Measurements from ENCODE around the gene TOE1.

Gene TOE1

DNA sequence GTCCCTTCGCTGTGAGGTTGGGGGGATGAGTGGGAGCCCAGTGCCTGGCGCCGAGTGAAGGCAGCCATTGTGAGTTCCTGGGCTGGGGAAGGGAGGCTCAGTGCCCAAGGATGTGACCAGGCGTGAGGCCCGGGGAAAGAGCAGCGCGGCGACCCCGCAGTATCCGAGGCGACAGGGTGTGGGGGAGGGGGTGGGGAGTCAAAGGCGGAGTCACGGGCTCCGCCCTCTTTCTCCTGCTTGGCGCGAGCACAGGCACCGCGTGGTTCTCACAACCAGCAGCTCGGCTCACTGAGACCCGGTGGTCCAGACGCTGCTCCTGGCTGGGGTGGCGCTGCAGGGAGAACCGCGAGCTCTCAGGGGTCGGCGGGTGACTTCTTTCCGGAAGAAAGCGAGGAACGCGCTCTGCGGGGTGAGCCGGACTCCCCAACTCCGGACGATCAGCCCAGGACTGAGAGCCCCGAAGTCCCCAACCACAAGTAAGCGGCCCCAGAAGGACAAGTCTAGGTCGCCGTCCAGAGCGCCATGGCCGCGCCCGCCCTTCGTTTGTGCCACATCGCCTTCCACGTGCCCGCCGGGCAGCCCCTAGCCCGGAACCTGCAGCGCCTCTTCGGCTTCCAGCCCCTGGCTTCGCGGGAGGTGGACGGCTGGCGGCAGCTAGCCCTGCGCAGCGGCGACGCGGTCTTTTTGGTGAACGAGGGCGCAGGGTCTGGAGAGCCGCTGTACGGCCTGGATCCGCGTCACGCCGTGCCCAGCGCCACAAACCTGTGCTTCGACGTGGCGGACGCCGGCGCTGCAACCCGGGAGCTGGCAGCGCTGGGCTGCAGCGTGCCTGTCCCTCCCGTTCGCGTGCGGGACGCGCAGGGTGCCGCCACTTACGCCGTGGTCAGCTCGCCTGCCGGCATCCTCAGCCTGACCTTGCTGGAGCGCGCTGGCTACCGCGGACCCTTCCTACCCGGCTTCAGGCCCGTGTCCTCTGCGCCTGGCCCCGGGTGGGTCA, 13.0 kb upstream of the TOE1 start, which contains the start of gene HPDL:
Gene HPDL (plus strand): TSS at position 269 of the 997 bp plus-strand sequence. CDS start 254 bp downstream, at position 523.
- DNase-seq, result peak; percentile 59

DNA sequence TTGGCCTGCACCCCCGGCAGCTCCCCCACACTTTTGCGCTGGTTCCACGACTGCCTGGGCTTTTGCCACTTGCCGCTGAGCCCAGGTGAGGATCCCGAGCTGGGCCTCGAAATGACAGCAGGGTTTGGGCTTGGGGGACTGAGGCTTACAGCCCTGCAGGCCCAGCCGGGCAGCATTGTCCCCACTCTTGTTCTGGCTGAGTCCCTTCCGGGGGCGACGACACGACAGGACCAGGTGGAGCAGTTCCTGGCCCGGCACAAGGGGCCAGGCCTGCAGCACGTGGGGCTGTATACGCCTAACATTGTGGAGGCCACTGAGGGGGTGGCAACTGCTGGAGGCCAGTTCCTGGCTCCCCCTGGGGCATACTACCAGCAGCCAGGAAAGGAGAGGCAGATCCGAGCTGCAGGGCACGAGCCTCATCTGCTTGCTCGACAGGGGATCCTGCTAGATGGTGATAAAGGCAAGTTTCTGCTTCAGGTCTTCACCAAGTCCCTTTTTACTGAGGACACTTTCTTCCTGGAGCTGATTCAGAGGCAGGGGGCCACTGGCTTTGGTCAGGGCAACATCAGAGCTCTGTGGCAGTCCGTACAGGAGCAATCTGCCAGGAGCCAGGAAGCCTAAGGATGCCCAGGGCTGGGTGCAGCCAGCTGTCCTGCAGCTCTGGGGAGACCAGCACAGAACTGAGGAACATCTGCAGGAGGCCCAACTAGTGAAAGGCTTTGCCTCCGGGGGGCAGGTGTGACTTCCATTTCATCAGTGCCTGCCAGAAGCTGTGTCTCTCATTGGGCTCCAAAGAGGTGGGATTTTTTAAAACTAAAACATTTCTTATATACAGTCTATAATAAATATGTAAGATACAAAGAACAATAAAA, 12.1 kb upstream of the TOE1 start:
- DNase-seq, result no peak

DNA sequence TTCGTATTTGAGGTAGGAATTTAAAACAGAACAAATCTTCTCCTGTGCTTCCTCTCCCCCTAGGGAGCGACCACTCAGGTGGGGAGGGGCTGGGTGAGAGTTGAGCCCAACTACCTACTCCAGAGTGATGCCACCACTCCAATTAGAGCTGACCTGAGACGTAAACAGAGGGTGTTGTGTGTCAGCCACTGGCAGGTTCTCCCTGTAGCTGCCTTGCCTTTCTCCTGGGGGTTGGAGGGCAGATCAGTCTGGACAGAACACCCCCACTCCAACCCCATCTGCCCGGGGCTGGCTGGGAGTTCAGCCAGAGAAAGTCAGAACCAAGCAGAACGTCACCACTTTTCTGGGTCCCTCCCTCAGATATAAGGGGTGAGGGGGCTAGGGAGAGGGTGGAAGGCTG, 11.3 kb upstream of the TOE1 start:
- DNase-seq, result no peak

DNA sequence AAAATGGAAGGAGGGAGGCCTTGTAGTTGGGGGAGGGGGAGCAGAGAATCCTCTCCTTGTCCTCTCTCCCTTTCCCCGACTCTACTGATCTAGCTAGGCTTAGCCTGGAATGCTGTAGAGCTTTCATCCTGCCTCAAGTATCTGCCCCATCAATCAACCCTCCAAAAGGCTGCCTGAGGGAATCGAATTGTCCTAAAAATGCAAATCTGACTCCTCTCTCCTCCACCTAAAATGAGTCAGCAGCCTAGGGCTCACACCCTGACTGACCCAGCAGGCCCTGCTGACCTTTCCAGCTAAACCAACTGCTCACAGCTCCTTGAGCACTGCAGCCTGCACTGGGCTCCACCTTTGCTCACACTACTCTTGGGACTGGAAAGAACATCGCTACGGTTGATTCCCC, 10.5 kb upstream of the TOE1 start:
- no peak for DNase-seq

DNA sequence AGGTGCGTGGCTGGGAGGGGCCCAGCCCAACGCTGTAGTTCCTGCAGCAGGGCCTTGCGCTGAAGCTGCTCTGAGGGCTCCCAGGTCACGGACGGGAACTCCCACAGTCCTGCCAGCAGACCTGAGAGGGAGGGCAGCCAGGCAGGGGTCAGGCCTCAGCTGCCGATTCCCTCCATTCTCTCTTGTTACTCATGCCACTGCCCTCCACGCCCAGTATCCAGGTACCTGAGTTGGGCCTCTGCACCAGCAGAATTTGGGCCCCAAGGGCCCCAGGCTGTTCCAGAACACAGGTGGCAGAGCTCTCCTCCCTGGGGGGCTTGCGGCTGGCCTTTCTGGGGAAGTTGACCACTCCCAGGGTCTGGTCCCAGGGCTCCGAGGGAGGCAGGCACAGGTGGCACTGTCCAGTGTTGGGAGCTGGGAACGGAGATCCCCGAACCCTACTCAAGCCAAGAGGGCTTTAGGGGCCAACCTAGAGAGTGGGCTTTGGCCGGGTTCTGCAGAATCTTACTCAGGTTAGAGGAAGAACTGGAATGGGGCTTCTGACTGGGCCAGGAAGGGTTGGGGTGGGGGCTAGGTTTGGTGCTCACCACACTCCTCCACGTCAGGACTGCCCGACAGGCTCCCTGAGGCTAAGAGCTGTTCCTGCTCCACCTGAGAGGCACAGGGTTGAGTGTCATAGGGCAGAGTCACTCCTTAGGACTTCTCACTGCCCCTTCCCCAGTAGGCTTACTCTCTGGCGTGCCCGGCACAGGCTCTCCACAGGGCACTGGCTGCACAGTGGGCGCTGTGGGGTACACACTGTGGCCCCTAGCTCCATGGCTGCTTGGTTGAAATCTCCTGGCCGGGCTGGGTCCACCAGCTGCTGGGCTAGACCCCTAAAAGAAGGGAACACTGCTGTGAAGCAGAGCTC, 8.3 kb upstream of the TOE1 start:
- DNase-seq, result no peak

DNA sequence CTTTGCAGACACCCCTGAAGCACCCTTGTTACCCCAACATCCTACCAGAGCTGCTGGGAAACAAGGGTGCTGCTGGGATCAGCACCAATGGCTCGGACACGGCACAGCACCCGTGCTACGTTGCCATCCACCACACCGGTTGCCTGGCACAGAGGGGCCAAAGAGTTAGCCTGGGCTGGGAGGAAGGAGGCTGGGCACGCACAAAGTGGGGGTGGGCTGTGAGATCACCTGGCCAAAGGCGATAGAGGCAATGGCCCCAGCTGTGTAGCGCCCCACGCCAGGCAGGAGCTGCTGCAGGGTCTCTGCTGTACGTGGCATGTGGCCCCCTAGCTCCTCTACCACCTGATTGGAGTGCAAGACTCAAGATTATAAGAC, 7.6 kb upstream of the TOE1 start:
- no peak for DNase-seq

DNA sequence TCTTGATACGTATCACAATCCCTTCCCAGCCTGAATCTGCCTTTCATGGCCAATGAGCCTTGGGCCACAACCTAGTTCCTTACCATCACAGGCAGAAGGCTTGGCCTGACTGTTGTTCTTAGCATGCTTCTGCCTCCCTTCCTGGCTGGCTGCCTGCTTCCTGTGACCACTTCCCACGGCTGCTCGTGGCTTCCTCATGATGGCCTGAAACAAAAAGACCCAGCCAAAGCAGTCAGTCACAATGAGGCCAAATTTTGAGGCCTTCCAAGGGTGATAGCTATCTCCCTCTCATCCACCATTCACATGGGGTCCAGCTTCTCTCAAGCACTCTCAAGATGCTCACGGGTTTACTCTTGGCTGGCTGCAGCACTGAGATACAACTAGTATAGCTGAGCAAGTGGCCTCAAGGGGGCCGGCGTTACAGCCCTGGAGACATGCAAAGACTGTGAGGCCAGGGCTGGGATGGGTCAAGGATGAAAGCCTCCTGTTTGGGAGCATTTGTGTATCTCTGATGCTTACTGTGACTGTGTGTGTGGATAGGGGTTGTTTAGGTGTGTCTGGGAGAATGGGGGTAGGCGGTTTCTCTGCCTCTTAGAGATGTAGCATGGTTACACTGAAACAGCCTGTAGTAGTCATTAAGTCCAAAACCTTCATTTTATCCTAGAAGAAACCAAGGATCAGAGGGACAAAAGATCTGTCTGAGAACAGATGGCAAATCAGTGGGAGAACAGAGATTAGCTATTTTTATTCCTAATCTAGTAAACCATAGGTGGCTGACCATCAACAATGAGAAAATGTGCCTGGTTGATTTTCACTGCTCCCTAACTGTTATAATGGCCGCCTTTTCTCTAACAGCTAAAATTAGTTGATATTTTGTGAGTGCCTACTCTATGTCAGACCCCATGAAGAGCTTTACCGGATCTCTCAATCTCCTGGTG, 5.4 kb upstream of the TOE1 start:
- DNase-seq, result no peak

DNA sequence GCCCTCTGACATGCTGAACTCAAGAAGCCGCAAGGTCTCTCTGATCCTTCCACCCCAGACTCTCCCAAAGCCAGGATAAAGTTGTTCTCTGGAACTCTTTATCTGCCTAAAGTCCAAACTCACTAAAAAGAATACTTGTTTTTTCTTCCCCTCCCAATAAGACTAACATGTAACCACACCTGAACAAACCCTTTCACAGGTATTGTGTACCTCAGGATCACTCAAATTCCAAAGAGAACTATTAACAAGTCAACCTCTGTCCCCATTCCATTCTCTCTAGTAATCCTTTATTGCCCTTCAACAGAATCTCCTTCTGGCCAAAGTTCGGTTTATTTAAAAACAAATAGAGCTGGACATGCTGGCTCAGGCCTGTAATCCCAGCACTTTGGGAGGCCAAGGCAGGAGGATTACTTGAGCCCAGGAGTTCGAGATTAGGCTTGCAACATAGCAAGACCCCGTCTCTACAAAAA, 4.1 kb upstream of the TOE1 start:
- no peak for DNase-seq

DNA sequence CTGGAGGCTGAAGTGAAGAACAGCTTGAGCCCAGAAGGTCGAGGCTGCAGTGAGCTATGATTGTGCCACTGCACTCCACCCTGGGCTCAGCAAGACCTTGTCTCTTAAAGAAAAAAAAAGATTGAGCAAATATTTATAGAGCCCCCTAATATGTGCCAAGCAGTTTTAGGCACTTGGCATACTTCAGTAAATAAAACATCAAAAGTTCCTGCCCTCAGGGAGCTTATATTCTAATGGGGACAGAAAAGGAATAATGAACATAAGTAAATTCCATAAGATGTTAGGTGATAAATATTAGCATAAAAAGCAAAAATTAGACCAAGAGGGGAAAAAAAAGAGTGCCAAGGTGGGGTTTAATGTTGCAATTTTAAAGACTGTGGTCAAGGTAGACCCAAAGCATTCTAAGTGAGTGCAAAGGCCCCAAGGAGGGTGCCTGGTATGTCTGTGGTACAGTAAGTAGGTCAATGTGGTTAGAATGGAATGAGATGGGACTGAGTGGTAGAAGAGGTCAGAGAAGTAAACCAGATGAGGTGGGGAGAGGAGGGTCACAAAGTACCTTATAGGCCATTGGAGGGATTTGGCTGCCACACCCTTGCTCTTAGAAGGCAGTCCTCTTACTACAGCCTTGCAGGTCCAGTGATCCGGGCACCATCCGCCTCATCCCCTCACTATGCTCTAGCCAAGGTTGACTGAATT, 2.2 kb upstream of the TOE1 start:
- no peak for DNase-seq

DNA sequence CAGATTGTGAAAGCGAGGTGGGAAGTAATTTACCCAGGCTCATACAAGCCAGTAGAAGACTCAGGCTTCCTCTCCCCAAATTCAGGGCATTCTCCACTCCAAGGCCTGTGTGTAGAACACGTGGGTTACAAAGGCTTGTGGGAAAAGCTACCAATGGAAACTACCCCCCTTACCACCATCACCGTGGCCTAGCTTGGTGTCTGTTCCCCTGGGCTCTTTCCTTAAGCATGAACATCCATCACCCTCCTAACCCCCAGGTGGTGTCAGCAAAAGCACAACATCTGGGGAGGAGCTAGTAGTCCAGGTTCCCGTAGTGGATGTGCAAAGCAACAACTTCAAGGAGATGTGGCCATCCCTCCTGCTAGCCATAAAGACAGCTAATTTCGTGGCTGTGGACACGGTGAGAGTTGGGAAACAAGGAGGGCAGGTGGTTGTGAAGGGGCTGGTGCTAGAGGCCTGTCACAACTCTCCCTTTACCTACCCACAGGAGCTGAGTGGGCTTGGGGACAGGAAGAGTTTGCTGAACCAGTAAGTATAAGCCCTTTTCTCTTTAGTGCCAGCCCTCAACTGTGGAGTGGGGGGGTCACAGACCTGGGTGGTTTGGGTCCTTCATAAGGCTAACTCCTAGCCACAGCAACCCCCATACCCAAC, 971 bp downstream of the TOE1 start:
- DNase-seq, result no peak

DNA sequence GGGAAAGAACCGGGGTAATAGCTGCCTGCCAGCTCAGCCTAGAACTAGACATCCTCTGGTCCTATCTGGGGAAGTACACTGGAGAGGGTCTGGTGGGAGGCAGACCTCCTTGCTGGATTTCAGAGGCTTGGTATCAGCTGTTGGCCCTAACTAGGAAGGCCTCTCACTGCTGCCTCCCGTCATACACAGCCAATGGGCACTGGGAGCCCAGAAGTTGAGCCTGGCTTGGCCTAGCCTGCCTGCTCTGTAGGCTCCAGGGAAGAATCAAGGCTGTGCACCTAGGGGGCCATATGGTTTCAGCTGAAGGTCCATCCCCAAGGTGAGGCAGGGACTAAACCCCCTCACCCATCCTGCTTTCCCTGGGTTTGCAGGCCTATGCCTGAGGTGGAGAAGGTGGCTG, 4.5 kb downstream of the TOE1 start:
- DNase-seq, result no peak

DNA sequence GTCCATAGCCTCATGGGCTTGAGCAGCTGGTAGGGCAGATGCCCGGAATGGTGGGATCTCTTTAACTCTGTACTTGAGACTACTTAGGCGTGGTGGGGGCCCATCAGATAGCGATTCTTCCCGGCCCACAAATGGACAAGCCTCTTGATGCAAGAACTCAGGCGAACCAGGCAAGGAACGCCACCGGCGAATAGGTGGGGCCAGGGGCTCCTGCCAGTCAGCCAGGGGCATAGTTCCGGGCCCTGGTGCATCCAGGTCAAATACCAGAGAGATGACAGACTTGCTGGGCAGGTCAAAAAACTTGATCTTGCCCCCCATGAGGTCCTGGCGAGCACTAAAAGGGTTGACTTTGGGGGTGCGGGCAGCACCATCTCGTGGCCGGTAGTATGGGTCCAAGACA, 5.0 kb downstream of the TOE1 start:
- DNase-seq, result no peak

DNA sequence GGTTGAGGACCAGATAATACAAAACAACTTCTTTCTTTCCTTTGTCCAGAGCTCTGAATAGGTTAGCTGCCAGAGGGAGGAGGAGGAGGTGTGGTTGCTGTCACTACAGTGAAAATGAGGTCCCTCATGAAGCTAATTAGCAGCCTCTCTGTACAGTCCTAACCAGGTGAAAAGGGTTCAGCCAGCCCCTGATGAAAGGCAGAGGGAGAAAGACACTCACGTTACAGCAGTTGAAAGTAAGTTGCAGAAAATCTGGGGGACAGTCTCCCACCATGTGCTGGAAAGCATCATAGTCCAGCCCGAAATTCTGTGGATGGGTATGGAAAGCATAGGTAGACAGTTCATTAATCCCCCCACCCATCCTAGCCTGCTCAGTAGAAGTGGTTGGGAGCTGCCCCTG, 6.5 kb downstream of the TOE1 start:
- DNase-seq, result no peak

DNA sequence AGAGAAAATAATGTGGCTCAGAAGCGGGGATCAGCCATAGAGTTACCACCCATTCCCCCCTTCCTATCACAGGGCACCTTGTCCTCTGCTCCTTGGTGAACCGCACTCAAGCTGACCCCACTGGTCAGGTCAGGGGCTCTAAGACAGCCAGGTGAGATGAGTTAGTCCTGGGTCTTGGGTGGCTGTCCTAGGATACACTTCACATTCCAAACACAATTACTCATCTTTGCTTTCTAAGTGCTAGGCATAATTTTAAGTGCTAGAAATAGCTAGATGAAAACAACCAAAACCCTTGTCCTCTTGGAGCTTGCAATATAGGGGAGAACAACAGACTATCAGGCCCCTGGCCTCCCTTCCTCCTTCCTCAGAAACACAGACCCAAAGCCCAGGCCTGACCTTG, 8.1 kb downstream of the TOE1 start:
- DNase-seq, result no peak

DNA sequence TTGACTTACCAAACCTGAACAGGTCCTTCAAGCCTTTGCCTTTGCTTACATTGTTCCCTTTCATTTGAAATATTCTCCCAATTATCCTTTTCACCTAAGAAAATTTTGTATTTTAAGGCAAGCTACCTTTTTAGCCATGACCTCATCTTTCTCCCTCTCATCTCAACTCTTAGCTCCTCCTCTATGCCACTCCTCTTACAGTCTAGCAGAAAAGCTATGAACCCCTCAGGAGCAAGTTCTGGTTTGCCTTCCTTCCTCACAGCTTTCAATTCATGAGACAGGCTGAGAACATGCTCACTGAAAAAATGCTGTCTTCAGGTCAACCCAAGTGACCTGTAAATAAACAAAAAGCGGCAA, 8.6 kb downstream of the TOE1 start:
- no peak for DNase-seq

DNA sequence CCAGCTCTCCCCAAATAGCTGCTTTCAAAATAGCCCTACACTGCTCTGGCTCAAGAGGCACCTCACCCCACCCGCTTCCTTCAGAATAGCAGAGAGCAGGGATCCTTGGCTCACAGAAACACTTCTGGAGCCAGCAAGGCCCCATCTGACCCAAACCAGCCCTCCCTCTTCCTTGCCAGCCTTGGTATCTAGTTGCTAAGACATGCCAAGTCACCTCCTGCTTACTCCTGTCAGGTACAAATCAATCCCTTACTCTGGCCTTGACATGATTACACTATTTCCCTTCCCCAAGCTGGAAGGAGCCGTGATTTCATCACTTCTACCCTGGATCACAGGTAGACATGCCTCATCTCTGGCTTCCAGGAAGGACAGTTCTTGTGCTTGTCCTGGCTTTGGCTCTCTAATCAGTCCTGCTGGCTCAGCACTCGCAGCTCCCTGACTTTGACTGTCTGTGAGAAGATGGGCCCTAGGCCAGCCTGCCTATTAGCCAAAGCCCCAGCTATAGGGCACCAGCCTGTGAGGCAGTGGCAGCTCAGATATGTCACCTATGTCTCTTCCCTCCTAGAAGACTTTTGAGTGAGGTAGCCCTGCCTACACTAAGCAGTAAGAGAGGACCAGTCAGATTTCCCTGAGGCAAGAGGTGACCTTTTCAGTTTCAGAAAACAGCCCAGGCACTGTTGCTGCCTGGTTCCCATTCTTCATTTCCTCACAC, 9.2 kb downstream of the TOE1 start:
- no peak for DNase-seq

DNA sequence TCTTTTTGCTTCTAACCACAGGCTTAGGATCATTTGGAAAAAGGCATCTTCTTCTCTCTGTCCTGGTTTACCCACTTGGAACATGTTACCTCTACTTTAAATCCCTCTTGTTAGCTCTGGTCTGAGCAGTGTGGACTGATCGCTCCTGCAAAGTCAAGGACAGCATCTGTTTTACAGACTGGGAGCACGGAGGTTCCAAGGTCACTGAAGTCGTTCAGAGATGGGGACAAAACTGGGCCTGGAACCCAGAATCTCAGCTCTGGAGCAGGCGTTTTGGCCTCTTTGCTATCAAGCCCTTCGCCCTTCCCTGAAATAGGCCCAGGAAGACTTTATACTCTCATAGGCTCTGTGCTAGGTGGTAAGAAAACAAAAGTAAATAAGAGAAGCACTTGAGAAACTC, 11.5 kb downstream of the TOE1 start:
- DNase-seq, result no peak

DNA sequence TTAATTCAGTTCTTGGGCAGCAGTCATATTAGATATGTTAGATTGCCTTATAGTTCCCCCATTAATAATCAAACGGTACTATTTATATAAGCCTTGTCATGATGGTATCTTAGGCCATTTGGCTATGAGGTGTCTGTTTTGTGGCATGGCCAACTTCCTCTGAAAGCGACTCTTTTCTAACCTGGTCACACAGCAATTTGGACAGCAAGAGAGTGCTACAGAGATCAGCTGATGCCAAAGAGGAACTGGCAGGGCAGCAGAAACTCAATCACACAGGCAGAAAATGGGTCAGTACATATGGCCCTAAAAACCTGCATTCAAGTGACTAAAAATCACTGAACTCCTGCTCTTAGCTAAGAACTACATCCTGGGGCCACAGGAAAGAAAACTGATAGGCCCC, 13.7 kb downstream of the TOE1 start:
- DNase-seq, result no peak

DNA sequence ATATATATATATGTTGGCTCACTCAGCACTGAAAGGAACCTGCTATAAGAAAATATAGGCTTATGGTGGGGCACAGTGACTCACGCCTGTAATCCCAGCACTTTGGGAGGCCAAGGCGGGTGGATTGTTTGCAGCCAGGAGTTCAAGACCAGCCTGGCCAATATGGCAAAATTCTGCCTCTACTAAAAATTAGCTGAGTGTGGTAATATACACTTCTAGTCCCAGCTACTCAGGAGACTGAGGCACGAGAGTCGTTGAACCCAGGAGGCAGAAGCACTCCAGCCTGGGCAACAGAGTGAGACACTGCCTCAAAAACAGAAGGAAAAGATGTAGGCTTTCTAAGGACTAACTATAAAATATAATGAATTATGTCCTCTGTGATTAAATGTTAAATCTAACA, 14.9 kb downstream of the TOE1 start:
- no peak for DNase-seq

DNA sequence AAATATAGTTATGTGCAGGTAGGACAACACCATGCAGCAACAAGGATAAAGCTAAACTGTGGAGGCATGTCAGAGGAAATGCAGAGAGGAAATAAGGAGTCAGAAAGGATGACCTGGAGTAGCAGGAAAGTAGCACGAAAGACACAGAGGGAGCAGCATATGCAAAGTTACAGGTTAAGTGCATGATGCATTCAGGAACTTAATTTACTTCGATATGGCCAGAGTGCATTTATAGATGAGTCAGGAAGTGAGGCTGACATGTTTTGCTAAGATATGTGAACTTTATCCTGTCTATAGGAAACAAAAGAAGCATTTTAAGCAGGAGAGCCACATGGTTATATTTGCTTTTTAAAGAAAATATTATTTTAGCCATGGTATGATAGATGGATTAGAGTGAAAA, 15.7 kb downstream of the TOE1 start:
- DNase-seq, result no peak

All from NCI-H774 (cell line).